GM18858 (cell line): ENCODE measurements around the gene ULK2.
"Not testable (repeated sequence)": the region's sequence is repeated elsewhere in the genome, so short reads cannot be mapped to it uniquely, and the experiment has no call there.

Source experiments
- ATAC-seq: cut with Tn5 transposase; IDR thresholded peaks from one replicate; pipeline ENCODE4 v1.9.1; 2021; ENCODE audit not compliant: unreplicated experiment

The ULK2 gene

DNA sequence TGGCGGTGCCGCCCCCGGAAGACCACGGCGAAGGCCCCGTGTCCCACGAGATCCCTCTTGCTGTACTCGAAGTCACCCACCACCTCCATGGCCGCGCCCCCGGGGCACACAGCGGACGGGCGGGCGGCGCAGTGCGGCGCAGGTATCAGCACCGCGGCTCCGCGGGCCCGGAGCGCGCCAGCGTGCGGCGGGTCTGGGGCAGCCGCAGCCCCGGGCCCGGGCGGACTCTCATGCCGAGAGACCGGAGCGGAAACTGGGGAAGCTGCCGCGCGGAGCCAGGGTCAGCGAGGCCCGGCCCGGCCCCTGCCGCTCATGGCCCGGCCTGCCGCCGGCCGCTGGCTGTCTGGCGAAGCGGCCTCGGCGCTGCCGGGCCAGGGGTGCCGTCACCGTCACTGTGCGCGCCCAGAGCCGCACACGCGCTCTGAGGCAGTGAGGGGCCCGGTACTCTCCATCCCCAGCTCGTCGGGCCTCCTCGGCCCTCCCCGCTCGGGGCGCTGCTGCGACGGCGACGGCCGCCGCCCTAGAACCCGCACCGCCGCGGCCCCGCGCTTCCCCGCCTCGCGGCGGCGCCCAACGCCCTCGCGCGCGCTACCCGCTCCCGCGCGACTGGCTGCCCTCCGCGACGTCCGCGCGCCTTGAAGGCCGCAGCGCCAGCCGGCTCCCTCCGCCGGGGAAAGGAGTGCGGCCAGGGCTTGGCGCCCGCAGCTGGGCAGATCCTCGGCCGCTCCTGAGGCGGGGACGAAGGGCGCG is at the start of gene ULK2:
Gene ULK2, minus strand, starts transcription at position 608 of the 750 bp plus-strand sequence. Its CDS starts 519 bp downstream, at position 89.
- ATAC-seq, result peak; percentile 44

DNA sequence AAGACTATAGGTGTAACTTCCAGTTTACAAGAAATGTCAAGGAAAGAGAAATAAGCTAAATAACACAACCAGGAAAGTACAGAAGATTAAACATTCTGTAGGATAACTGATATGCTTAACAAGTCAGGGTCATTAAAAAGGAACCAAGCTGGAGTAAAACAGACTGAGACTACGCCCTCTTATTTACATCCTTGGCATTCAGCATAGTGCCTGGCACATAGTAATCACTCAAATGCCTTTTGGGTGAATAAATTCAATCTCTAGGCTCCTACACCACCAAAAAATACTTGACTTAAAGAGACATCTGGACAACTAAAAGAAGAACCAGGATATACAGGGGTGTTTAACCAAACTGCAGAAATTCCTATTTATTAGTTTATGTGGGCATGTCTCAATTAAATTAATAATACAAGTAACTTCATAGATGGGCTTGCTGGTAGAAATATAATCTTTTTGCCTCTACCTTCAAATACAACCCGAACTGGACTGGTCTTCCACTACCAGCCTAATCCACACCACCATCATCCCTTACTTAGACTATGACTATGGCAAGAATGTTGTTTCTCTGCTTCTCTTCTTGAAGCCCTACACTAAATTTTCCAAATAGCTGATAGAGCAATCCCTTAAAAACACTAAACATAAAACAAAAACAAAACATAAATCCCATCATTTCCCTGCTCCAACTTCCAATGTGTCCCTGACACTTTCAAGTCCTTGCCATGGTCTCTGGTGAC is 47.7 kb upstream of the ULK2 start:
- ATAC-seq, result no peak

GRCh38 chr17:19911033-19911432 is 43.3 kb upstream of the ULK2 start:
- no peak for ATAC-seq

GRCh38 chr17:19909139-19909538 is 41.4 kb upstream of the ULK2 start:
- ATAC-seq, result no peak

DNA sequence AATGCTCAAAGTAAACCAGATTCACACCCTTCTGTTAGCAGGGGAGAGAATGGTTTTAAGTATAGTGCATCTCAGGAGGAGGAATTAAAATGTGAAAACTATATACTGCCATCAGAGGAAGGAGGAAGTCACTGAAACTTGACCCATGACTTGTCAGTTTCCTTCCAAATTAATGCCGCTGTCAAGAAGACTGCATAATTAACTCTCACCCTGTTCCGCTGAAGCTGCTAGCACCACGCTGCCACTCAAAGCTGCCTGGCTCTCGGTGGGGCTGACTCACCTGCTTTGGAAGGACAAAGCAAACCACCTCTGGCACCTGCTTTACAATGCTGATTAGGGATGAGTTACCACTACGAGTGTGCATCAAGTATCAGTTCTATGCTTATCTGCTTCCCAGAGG is 37.8 kb upstream of the ULK2 start:
- no peak for ATAC-seq

DNA sequence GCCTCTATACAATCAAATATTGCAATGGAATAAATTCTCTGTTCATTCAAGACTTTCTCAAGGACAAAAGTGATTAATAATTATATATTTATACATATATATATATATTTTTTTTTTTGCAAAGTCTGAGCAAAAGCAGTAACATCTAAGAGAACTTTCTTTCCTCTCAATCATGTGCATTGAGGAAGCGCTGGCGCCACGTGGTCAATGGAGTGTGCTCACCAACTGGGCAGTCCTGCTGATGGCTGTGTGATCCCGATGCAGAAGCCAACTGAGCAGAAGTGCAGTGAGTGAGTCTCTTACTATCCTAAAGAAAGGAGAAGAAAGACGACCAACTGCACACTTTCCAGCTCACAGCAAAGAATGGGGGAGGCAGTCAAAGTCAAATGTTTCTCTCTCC is 37.2 kb upstream of the ULK2 start:
- no peak for ATAC-seq

GRCh38 chr17:19904412-19904811 is 36.7 kb upstream of the ULK2 start:
- ATAC-seq, result no peak

DNA sequence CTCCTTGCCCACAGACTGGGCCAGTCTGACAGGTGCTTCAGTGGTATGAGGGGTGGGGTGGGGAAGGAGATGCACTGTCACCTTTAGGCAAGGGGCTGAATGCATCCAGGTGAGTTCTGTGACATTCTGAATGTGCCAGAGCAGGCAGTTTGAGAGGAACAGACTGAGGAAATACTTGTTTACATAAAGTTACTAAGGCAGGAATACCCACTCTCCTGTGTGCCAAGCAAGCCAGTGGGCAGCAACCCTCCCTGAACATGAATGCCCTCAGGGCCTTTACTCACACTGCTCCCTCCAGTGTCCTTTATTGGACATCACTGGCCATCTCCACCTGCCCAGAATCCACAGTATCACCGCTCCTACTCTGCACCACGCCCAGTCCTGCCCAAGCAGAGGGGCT is 33.1 kb upstream of the ULK2 start:
- ATAC-seq, result no peak

DNA sequence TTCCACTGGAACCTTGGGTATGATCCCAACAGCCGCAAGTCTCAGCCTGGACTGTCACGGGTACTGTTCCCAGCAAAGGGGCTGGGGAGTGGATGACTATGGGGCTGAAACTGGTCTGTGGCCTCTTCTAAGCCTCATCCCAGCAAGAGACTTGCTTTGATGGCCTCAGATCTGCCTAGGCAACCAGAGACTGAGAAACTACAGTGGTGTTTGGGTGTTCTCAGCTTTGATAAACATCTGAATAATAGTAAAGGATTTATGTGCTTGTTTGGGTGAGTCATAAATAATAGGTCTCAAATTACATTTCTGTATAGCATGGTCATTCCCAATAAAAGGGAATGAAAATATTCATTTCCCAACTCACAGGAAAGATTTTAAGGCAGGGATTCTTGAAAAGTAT is 30.2 kb upstream of the ULK2 start:
- no peak for ATAC-seq

GRCh38 chr17:19897090-19897837 is 29.5 kb upstream of the ULK2 start:
- ATAC-seq, result no peak

GRCh38 chr17:19896679-19897078 is 28.9 kb upstream of the ULK2 start:
- ATAC-seq, result no peak

DNA sequence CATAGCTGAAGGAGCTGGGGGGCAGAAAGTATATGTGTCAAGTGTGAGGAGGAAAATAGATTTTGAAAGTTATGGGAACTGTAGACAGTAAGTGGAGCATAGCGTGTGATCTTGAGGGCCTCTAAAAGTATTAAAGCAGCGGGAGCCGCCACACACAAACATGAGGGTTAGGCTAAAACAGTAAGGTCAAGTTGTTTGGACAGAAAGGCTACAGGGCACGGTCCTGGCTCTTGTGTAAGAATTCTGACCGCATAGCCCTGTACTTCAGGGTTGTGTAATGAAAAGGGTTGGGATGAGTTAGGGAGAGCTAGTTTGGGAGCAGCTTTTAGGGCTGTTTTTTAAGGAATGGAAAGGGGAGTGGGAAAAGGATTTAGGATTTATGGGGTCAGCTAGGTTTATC is 22.8 kb upstream of the ULK2 start:
- not testable (repeated sequence) for ATAC-seq

DNA sequence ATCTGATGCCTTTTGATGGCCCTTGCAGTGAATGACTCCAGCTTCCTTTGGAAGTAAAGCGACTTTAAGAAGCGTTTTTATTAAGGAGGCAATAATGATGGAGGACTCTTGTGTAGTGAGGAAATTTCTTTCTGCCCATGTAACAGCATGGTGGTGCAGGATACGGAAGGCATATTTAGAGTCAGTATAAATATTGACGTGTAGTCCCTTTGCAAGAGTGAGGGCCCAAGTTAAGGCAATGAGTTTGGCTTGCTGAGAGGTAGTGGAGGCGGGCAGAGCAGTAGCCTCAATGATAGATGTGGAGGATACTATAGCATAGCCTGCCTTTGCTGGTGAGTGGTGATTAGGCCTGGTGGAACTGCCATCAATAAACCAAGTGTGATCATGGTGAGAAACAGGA is 22.3 kb upstream of the ULK2 start:
- ATAC-seq, result not testable (repeated sequence)

- no peak for ATAC-seq
Observed at GRCh38 chr17:19886116-19886515, 18.4 kb upstream of the ULK2 start.

DNA sequence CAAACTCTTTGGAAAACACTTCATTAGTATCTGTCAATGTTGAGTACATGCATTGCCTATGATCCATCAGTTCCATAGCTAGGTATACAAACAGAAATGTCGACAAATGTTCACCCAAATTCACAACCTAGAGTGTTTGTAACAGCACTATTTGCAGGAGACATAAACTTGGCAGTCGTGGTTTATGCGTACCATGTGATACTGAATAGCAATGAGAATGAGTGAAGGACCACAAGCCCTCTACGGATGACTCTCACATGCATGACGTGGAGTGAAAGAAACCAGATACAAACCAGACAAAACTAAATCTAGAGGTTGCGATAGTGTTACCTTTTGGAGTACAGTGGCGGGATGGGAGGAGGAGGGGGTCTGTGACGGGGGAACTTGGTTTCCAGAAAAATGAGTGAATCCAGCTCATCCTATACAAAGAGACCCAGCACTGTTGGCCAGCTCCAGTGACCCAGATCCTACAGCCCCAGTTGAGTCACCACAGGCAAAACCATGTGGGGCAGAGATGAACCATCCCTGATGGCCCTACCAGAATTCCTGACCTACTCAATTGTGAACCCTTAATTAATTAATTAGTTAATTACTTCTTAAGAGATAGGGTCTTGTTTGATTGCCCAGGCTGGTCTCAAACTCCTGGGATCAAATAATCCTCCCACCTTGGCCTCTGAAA is 15.9 kb upstream of the ULK2 start:
- ATAC-seq, result no peak

DNA sequence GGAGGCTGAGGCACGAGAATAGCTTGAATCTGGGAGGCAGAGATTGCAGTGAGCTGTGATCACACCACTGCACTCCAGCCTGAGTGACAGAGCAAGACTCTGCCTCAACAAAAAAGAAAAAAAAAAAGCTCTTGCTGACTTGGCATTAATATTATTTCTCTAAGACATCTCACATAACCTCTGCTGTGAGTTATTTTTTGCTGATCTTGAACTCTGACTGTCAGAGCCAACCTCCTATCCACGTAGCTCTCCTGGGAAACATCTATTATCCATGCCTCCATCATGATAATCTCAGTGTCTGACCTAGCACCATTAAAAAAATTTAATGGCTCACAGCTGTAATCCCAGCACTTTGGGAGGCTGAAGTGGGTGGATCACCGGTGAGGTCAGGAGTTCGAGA is 12.7 kb upstream of the ULK2 start:
- ATAC-seq, result no peak

GRCh38 chr17:19877364-19877945 is 9.7 kb upstream of the ULK2 start:
- no peak for ATAC-seq

- no peak for ATAC-seq
Observed at GRCh38 chr17:19876529-19877161, 8.9 kb upstream of the ULK2 start.

DNA sequence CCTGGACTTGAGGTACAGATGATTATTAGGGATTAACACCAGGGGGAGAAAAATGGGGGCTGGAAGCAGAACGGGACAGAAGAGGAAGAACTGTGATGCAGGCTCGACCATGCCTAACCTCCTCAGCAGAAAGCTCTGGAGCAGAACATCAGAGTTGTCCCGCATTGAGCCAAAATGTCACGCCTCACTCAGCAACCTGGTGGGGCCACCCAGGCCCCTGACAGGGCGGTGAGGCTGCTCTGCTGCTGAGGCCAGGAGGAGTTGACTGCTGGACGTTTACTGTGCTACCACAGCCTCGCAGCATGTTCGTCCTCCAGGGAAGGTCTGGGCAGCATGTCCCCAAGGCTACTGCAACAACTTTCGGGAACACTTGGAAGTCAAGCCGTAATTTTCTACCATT is 6.5 kb upstream of the ULK2 start:
- no peak for ATAC-seq

DNA sequence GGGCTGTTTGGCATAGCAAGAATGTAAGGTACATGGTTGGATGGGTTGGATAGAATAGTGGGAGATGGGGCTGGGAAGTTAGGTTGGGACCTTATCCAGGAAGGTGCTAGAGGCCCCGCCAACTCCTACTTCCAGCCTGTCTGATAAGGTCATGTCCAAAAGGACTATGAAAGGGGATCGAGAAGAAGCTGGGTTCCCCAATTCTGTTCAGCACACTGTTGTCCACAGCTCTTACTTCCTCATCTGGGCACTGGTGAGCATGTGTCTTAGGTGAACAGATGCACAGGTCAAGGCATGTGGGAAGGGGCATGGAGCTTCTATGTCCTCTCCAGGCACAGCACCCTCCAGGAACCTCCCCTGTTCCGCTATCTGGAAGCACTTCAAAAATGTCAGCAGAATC is 5.6 kb upstream of the ULK2 start:
- ATAC-seq, result no peak

DNA sequence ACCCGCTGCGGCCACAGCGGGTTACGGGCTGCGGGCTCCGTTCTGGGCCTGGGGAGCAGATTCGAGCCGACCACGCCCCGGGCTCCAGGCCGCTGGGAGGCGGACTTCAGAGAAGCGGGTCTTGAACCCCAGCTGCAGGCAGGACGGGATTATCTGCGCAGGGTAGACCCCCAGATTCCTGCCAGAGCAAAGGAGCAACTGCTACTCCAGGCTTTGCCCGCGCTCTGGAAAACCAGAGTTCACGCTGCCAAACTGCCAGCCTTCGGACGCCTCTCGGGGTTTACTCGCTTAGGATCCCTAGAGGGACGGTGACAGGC is 301 bp upstream of the ULK2 start:
- no peak for ATAC-seq
